MM.1S (cell line): ENCODE data around the gene LRFN2.

Experiments
- DNase-seq: peaks from one replicate; pipeline ENCODE4 v3.0.0-alpha.2; 2015
- H2AFZ ChIP-seq: fragments of 300-600 bp; sonication (generic); 2 replicates; pipeline ENCODE4 v1.6.0; 2016; ENCODE audit warnings: antibody characterized with exemption, low read length
- H3F3A ChIP-seq: fragments of 300-600 bp; sonication (generic); 2 replicates; pipeline ENCODE4 v1.6.1; 2016; ENCODE audit warnings: mild to moderate bottlenecking, antibody characterized with exemption, low read length, moderate library complexity, mixed read lengths; ENCODE audit not compliant: insufficient read depth
- H3K27ac ChIP-seq: fragments of 300-600 bp; sonication (generic); 2 replicates; pipeline ENCODE4 v1.5.1; 2016; ENCODE audit warnings: mild to moderate bottlenecking, low read length
- H3K27me3 ChIP-seq: fragments of 300-600 bp; sonication (generic); replicated peaks from 2 replicates; pipeline ENCODE4 v1.6.0; 2016; ENCODE audit warnings: low read length; ENCODE audit not compliant: insufficient read depth
- H3K36me3 ChIP-seq: fragments of 300-600 bp; sonication (generic); replicated peaks from 2 replicates; pipeline ENCODE4 v1.6.1; 2016; ENCODE audit warnings: mild to moderate bottlenecking, low read length, mixed read lengths; ENCODE audit not compliant: insufficient read depth
- H3K4me1 ChIP-seq: fragments of 300-600 bp; sonication (generic); 2 replicates; pipeline ENCODE4 v1.6.1; 2016; ENCODE audit warnings: low read length, mixed read lengths
- H3K4me2 ChIP-seq: fragments of 300-600 bp; sonication (generic); 2 replicates; pipeline ENCODE4 v1.6.0; 2016; ENCODE audit warnings: low read depth, low read length
- H3K4me3 ChIP-seq: fragments of 300-600 bp; sonication (generic); 2 replicates; pipeline ENCODE4 v1.5.1; 2016; ENCODE audit warnings: low read length, mixed read lengths
- H3K79me2 ChIP-seq: fragments of 300-600 bp; sonication (generic); 2 replicates; pipeline ENCODE4 v1.6.1; 2016; ENCODE audit warnings: mixed run types, low read length, mixed read lengths
- H3K9ac ChIP-seq: fragments of 300-600 bp; sonication (generic); 2 replicates; pipeline ENCODE4 v1.6.1; 2016; ENCODE audit warnings: low read length, mixed read lengths
- H3K9me2 ChIP-seq: fragments of 300-600 bp; sonication (generic); replicated peaks from 2 replicates; pipeline ENCODE4 v1.6.1; 2016; ENCODE audit warnings: mild to moderate bottlenecking, low read length, mixed read lengths; ENCODE audit not compliant: insufficient read depth
- H3K9me3 ChIP-seq: fragments of 300-600 bp; sonication (generic); replicated peaks from 2 replicates; pipeline ENCODE4 v1.6.1; 2016; ENCODE audit warnings: mild to moderate bottlenecking, low read length, mixed read lengths; ENCODE audit not compliant: insufficient read depth
- H4K20me1 ChIP-seq: fragments of 300-600 bp; sonication (generic); 2 replicates; pipeline ENCODE4 v1.6.1; 2016; ENCODE audit warnings: mild to moderate bottlenecking, low read length, moderate library complexity, mixed read lengths; ENCODE audit not compliant: insufficient read depth
- CTCF ChIP-seq: fragments of 300-600 bp; sonication (generic); IDR thresholded peaks from 2 replicates; pipeline ENCODE4 v1.5.1; 2016; ENCODE audit warnings: antibody characterized with exemption, low read length, mixed read lengths
- EZH2 ChIP-seq: fragments of 300-600 bp; sonication (generic); optimal IDR thresholded peaks from 2 replicates; pipeline ENCODE3; 2017; ENCODE audit warnings: low read depth, mild to moderate bottlenecking, antibody characterized with exemption, low read length, mixed read lengths
- EZH2phosphoT487 ChIP-seq: fragments of 300-600 bp; sonication (generic); IDR thresholded peaks from 2 replicates; pipeline ENCODE4 v1.6.1; 2018; ENCODE audit warnings: antibody characterized with exemption, low read length

Gene LRFN2

DNA sequence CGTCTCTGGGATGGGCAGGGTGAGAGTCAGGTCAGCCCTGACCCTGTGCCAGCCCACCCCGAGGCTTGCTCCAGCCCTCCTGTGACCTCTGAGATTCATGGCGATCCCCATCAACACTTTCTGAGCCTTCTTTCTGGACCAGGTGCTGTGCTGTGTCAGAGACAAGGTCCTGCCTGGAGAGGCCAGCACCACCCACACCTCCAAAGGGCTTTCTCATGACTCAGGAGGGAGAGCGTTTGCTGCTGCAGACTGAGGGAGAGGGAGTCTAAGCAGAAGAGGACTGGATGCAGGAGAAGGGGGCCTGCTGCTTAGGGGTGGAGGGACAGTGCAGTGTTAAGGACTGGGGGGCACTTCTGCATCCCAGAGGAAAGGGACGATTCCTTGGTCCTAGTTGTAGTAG is 193.5 kb downstream of the LRFN2 start:
- H3K27me3 ChIP-seq: no peaks in the 10 kb centered on the region
- no peaks in the 10 kb centered on the region for H3K4me1 ChIP-seq
- no peak overlapping the region for H3K27ac ChIP-seq
- H3K9ac ChIP-seq: no peak overlapping the region
- no peaks in the 10 kb centered on the region for H3K9me3 ChIP-seq
- TF ChIP-seq EZH2phosphoT487: no peak
- no peak for TF ChIP-seq CTCF
- no peak for TF ChIP-seq EZH2
- H3K36me3 ChIP-seq: no peaks in the 10 kb centered on the region
- H2AFZ ChIP-seq: no peak overlapping the region
- no peaks in the 10 kb centered on the region for H3F3A ChIP-seq
- no peaks in the 10 kb centered on the region for H3K9me2 ChIP-seq
- H4K20me1 ChIP-seq: no peaks in the 10 kb centered on the region
- H3K4me2 ChIP-seq: no peak overlapping the region
- no peaks in the 10 kb centered on the region for H3K79me2 ChIP-seq
- DNase-seq: no peak
- H3K4me3 ChIP-seq: no peak overlapping the region

DNA sequence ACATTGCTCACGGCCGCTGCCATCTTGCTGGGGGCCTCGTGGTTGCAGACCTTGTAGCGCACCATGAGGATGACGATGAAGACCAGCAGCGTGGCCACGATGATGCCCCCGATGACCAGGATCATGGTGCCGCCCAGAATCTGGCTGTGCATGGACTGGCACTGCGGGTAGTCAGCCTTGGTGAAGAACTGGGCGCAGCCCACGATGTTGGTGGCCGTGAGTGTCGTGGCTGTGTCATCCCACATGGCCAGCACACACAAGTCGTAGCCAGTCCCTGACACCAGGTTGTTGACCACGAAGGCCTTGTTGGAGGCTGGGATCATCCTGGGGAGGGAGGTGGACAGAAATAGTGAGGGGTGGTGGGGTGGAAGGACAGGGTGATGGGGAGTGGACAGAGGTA is 194.6 kb downstream of the LRFN2 start:
- Histone ChIP-seq H3K27me3 (no peaks in the 10 kb centered on the region), H3K79me2 (no peaks in the 10 kb centered on the region), H2AFZ (no peak overlapping the region), H3K4me1 (no peaks in the 10 kb centered on the region), H3K4me3 (no peak overlapping the region), H3F3A (no peaks in the 10 kb centered on the region), H3K9me2 (no peaks in the 10 kb centered on the region), H4K20me1 (no peaks in the 10 kb centered on the region), H3K9me3 (no peaks in the 10 kb centered on the region), H3K27ac (no peak overlapping the region), H3K4me2 (no peak overlapping the region), H3K36me3 (no peaks in the 10 kb centered on the region), H3K9ac (no peak overlapping the region)
- DNase-seq: no peak
- TF ChIP-seq EZH2: no peak
- no peak for TF ChIP-seq EZH2phosphoT487
- no peak for TF ChIP-seq CTCF

DNA sequence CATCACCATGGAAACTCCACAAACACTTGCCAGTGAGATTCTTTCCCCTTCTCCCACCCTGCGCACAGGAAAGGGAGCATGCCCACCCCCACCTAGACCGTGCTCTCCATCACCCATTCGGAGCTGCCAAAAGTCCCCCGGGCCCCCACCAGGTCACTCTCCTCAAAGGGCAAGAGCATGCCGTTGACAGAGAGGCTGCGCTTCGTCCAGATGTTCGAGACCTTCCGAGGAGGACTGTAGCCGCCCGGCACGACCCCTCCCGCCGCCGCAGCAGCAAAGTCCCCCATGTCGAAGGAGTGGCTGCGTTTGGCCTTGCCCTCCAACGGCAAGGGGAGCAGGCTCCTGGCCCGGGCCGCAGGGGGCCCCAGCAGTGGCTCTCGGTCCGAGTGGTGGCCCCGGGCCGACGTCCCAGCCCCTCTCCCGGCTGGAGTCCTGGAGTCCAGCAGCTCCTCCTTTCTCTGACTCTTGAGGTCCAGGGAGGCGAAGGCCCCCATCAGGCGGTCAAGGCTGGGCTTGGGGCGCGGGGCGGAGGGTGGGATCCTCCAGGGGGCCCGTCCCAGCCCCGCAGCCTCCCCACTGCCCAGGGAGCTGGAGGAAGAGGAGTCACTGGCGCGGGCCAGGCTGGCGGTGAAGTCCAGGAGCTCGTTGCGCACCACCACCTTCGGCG is 195.2 kb downstream of the LRFN2 start:
- H3K9me2 ChIP-seq: no peaks in the 10 kb centered on the region
- no peak overlapping the region for H3K9ac ChIP-seq
- H3K9me3 ChIP-seq: no peaks in the 10 kb centered on the region
- no peak overlapping the region for H3K27ac ChIP-seq
- no peaks in the 10 kb centered on the region for H4K20me1 ChIP-seq
- H3K36me3 ChIP-seq: no peaks in the 10 kb centered on the region
- no peak overlapping the region for H3K4me2 ChIP-seq
- H3F3A ChIP-seq: no peaks in the 10 kb centered on the region
- no peaks in the 10 kb centered on the region for H3K27me3 ChIP-seq
- no peaks in the 10 kb centered on the region for H3K79me2 ChIP-seq
- no peak overlapping the region for H2AFZ ChIP-seq
- H3K4me3 ChIP-seq: no peak overlapping the region
- no peaks in the 10 kb centered on the region for H3K4me1 ChIP-seq
- no peak for DNase-seq
- TF ChIP-seq EZH2 (no peak), EZH2phosphoT487 (no peak), CTCF (no peak)
